Measurements from ENCODE around the gene POLR3C. TPM values are rescaled to one million over a fixed set of nuclear protein-coding genes. Genes with fewer than 3 reads are reported as not detected.

The POLR3C gene
- total and polyA plus RNA-seq, 10 of the 15 experiments (the other 5 are each of a cell fraction or from before 2014, with no cell fraction given) = 13.0 to 44.8 (median 34.8) TPM

DNA sequence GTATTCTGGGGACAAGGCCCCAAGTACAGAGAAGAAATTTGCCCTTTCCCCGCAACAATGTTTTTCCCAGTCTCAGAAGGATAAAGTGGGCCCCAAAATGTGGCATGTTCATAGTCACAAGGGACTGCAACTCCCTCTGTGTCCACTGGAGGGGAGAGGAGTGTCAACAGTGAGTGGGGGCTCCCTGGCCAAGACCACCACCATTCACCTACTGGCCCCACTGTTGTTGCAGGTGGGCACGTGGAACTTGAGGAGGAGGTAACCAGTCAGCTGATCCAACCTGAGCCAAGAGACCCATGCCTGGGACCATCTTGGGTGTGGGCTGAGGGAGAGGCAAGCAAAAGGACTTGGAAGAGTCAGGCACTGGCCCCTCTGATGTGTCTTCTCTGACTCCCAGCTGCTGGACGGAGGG lies 22.2 kb downstream of the POLR3C start (continued):
- TF ChIP-seq ZNF207 (IDR thresholded peaks at IDR 0.05; ENCODE audit: borderline replicate concordance) = no peak
- no peak for TF ChIP-seq TCF7 (IDR thresholded peaks at IDR 0.05; ENCODE audit: borderline replicate concordance)
- peak; percentile 25; the same call in 1 of the 2 replicates for TF ChIP-seq YY1 (IDR thresholded peaks at IDR 0.05; ENCODE audit: low read depth, low read length)
- TF ChIP-seq, protein P1, sequence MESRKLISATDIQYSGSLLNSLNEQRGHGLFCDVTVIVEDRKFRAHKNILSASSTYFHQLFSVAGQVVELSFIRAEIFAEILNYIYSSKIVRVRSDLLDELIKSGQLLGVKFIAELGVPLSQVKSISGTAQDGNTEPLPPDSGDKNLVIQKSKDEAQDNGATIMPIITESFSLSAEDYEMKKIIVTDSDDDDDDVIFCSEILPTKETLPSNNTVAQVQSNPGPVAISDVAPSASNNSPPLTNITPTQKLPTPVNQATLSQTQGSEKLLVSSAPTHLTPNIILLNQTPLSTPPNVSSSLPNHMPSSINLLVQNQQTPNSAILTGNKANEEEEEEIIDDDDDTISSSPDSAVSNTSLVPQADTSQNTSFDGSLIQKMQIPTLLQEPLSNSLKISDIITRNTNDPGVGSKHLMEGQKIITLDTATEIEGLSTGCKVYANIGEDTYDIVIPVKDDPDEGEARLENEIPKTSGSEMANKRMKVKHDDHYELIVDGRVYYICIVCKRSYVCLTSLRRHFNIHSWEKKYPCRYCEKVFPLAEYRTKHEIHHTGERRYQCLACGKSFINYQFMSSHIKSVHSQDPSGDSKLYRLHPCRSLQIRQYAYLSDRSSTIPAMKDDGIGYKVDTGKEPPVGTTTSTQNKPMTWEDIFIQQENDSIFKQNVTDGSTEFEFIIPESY (IDR thresholded peaks at IDR 0.05) = no peak
- no peak for TF ChIP-seq NR2C1 (IDR thresholded peaks at IDR 0.05)
- no peak for TF ChIP-seq HDAC2 (IDR thresholded peaks at IDR 0.05)
- TF ChIP-seq ZZZ3 (IDR thresholded peaks at IDR 0.05; ENCODE audit: control insufficient read depth, insufficient read length, low read depth) = no peak
- TF ChIP-seq, protein P2, sequence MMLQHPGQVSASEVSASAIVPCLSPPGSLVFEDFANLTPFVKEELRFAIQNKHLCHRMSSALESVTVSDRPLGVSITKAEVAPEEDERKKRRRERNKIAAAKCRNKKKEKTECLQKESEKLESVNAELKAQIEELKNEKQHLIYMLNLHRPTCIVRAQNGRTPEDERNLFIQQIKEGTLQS (IDR thresholded peaks at IDR 0.05; ENCODE audit: borderline replicate concordance, extremely low read depth, low read depth, low read length) = no peak
- TF ChIP-seq, protein P3, sequence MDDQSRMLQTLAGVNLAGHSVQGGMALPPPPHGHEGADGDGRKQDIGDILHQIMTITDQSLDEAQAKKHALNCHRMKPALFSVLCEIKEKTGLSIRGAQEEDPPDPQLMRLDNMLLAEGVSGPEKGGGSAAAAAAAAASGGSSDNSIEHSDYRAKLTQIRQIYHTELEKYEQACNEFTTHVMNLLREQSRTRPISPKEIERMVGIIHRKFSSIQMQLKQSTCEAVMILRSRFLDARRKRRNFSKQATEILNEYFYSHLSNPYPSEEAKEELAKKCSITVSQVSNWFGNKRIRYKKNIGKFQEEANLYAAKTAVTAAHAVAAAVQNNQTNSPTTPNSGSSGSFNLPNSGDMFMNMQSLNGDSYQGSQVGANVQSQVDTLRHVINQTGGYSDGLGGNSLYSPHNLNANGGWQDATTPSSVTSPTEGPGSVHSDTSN (IDR thresholded peaks at IDR 0.05; ENCODE audit: insufficient replicate concordance, low read depth, low read length) = no peak
- TF ChIP-seq, protein P4, sequence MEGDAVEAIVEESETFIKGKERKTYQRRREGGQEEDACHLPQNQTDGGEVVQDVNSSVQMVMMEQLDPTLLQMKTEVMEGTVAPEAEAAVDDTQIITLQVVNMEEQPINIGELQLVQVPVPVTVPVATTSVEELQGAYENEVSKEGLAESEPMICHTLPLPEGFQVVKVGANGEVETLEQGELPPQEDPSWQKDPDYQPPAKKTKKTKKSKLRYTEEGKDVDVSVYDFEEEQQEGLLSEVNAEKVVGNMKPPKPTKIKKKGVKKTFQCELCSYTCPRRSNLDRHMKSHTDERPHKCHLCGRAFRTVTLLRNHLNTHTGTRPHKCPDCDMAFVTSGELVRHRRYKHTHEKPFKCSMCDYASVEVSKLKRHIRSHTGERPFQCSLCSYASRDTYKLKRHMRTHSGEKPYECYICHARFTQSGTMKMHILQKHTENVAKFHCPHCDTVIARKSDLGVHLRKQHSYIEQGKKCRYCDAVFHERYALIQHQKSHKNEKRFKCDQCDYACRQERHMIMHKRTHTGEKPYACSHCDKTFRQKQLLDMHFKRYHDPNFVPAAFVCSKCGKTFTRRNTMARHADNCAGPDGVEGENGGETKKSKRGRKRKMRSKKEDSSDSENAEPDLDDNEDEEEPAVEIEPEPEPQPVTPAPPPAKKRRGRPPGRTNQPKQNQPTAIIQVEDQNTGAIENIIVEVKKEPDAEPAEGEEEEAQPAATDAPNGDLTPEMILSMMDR (IDR thresholded peaks at IDR 0.05 in 2 of 3, conservative IDR thresholded peaks at IDR 0.05 in 1 of 3; ENCODE audit: control insufficient read depth in 2 of 3, extremely low read depth in 1 of 3, insufficient read depth in 1 of 3, low read depth in 3 of 3, low read length in 3 of 3) = peak; percentile 58 to 84 (median 83)
- TF ChIP-seq RAD21 (IDR thresholded peaks at IDR 0.05; ENCODE audit: insufficient read depth, low read depth, low read length) = peak; percentile 65
- TF ChIP-seq, protein P5, sequence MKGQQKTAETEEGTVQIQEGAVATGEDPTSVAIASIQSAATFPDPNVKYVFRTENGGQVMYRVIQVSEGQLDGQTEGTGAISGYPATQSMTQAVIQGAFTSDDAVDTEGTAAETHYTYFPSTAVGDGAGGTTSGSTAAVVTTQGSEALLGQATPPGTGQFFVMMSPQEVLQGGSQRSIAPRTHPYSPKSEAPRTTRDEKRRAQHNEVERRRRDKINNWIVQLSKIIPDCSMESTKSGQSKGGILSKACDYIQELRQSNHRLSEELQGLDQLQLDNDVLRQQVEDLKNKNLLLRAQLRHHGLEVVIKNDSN (IDR thresholded peaks at IDR 0.05; ENCODE audit: borderline replicate concordance, extremely low read length, insufficient read depth, low read depth, low read length) = no peak
- no peak for TF ChIP-seq SREBF1 (IDR thresholded peaks at IDR 0.05; ENCODE audit: low read length)
- TF ChIP-seq POLR2A (IDR thresholded peaks at IDR 0.05; ENCODE audit: low read depth, low read length) = peak; percentile 52; the same call in 1 of the 2 replicates
- TF ChIP-seq TARDBP (IDR thresholded peaks at IDR 0.05; ENCODE audit: borderline replicate concordance) = no peak

Measured in GM12878 (cell line).